Gastrocnemius medialis (tissue), 4 donors: ENCODE results near the gene CCDC77.

ENCODE experiments used
- POLR2A ChIP-seq, 2 donors: fragments of 450-650 bp; IDR thresholded peaks; one replicate each; pipeline ENCODE4 v1.6.1; 2017; ENCODE audit warnings: antibody characterized with exemption in 2 of 2, mild to moderate bottlenecking in 2 of 2, moderate library complexity in 2 of 2
- TF ChIP-seq, protein P1 (sequence below), 5 experiments: fragments of 450-650 bp in 3 of 5; fragments of 200-600 bp in 2 of 5; sonication (generic) in 2 of 5; IDR thresholded peaks in 4 of 5; conservative IDR thresholded peaks in 1 of 5; 1 replicate in 4 of 5; 2 replicates in 1 of 5; pipeline ENCODE4 v1.5.1; 2016 to 2019; ENCODE audit warnings: antibody characterized with exemption in 5 of 5, mild to moderate bottlenecking in 3 of 5, moderate library complexity in 3 of 5

DNA sequence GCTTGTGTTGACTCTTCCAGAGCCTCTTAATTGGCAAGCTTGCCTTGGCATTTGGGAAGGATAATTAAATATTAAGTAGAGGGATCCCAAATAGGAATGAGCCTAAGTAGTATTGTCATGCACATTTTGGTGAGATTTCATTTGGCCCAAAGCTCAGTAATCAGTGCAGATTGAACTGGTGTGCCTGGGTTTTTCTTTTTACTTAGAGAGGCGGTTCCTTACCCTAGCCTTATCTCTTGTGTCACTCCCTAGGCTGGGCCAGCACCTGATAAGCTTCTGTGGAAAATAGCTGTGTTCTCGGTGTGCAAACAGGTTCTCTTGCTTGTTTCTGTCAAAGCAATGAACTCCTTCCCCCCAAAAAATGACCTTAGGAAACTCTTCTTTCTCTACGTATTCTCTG is 49.0 kb downstream of the CCDC77 start:
- TF ChIP-seq POLR2A (IDR thresholded peaks at IDR 0.05), result no peak
- TF ChIP-seq, protein P1, sequence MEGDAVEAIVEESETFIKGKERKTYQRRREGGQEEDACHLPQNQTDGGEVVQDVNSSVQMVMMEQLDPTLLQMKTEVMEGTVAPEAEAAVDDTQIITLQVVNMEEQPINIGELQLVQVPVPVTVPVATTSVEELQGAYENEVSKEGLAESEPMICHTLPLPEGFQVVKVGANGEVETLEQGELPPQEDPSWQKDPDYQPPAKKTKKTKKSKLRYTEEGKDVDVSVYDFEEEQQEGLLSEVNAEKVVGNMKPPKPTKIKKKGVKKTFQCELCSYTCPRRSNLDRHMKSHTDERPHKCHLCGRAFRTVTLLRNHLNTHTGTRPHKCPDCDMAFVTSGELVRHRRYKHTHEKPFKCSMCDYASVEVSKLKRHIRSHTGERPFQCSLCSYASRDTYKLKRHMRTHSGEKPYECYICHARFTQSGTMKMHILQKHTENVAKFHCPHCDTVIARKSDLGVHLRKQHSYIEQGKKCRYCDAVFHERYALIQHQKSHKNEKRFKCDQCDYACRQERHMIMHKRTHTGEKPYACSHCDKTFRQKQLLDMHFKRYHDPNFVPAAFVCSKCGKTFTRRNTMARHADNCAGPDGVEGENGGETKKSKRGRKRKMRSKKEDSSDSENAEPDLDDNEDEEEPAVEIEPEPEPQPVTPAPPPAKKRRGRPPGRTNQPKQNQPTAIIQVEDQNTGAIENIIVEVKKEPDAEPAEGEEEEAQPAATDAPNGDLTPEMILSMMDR (IDR thresholded peaks at IDR 0.05 in 4 of 5, conservative IDR thresholded peaks at IDR 0.05 in 1 of 5), result no peak
